Heart left ventricle (tissue), 16 donors: ENCODE measurements around the gene LRRC37A2. TPM values are rescaled to one million over a fixed set of nuclear protein-coding genes. Genes with fewer than 3 reads are reported as not detected.
"Not testable (repeated sequence)": the region's sequence is repeated elsewhere in the genome, so short reads cannot be mapped to it uniquely, and the experiment has no call there.

Experiments
- ATAC-seq, 4 donors: fragments of 200-7000 bp; cut with Tn5 transposase; one replicate each; pipeline ENCODE4 v1.9.1; 2020 to 2022; ENCODE audit warnings: moderate library complexity in 4 of 4, mild to moderate bottlenecking in 3 of 4, moderate number of reproducible peaks in 1 of 4
- DNase-seq, 5 donors: peaks; one replicate each; pipeline ENCODE4 v3.0.0-alpha.2; 2020
- H3K27ac ChIP-seq, 12 donors: fragments of 200-600 bp; sonication (generic) in 4 of 12; one replicate each; pipeline versions ENCODE4 v1.5.0 to v1.8.0; 2016 to 2022; ENCODE audit warnings: mild to moderate bottlenecking in 2 of 12
- H3K27me3 ChIP-seq, 9 donors: fragments of 200-600 bp; sonication (generic) in 2 of 9; one replicate each; pipeline versions ENCODE4 v1.5.1 to v1.8.0; 2016 to 2022; ENCODE audit warnings: mild to moderate bottlenecking in 3 of 9
- H3K36me3 ChIP-seq, 9 donors: fragments of 200-600 bp; sonication (generic) in 2 of 9; one replicate each; pipeline versions ENCODE4 v1.5.0 to v1.8.0; 2018 to 2022; ENCODE audit warnings: mild to moderate bottlenecking in 2 of 9
- H3K4me1 ChIP-seq, 12 donors: fragments of 200-600 bp; sonication (generic) in 4 of 12; one replicate each; pipeline versions ENCODE4 v1.5.0 to v1.8.0; 2016 to 2022; ENCODE audit warnings: mild to moderate bottlenecking in 3 of 12
- H3K4me3 ChIP-seq, 12 donors: fragments of 200-600 bp; sonication (generic) in 4 of 12; one replicate each; pipeline versions ENCODE4 v1.5.0 to v1.8.0; 2017 to 2022; ENCODE audit warnings: mild to moderate bottlenecking in 9 of 12, moderate library complexity in 4 of 12
- H3K9me3 ChIP-seq, 12 donors: fragments of 200-600 bp; sonication (generic) in 4 of 12; one replicate each; pipeline versions ENCODE4 v1.5.0 to v1.8.0; 2016 to 2022; ENCODE audit warnings: mild to moderate bottlenecking in 1 of 12
- WGBS, 4 donors: extraction: QIAGEN DNeasy Blood & Tissue Kit in 2 of 4; methylation state at CpG; one replicate each; pipeline versions ENCODE4 v1.1.5 to v1.1.7; 2013 to 2018; 5-methylcytosine and 5-hydroxymethylcytosine counted together
- intact Hi-C, 10 donors: fragments of 100-400 bp; cut with DNase I; formaldehyde crosslinking; loops; one replicate each; pipeline versions ENCODE4 v1.11.1 to v1.14.2; 2022
- polyA plus RNA-seq, 2 donors: library from polyadenylated mRNA; stranded (reverse); fragments of 200-250 nt; gene quantifications; one replicate each; pipeline ENCODE4 v1.2.3, GENCODE V29; 2013
- total RNA-seq, 9 donors: library from RNA; depleted of rRNA in 2 of 9; stranded (reverse); fragments of >200 nt in 2 of 9; fragmentation: NEBNext Ultra II Directional in 3 of 9; extraction: Animal tissue kit (Norgen Biotek cat#: 25700) in 3 of 9; gene quantifications; one replicate each; pipeline versions ENCODE4 v1.1.0 to v1.2.4, GENCODE V29; 2016 to 2023
- donor health status: ischemic (EF 13 %, LVEDD 7.1; RV severe dilation, severe dysfunction).
- donor health status: healthy with polysubstance abuse.
- donor health status: DM: no; HTN: yes; CAD: no.
- donor health status: DM: no; HTN: no; CAD: no.
- donor health status: ischemic (EF 25% LVEDD 6.9; RV normal size, moderate dysfunction).
- donor health status: ischemic (EF 25% LVEDD 5.7; RV mildly dilated, moderate dysfunction).
- donor health status: healthy.
- donor health status: DM: yes; HTN: yes; CAD: no.
- donor health status: ischemic (EF 35%, LVEDD 5.7; RV mildly dilated, moderate dysfunction).
- donor health status: nonischemic (EF 11% LVEDD 7.7; RV severe dilation, severe dysfunction).
- donor health status: DM: yes; HTN: yes; CAD: no.
- donor health status: PGD.
- donor health status: ischemic (EF 29% LVEDD 5.4; RV normal size, mild dysfunction).
- donor health status: nonischemic (EF 23%, LVEDD 6.1; RV moderate dilation, normal function).

Gene LRRC37A2
- total and polyA plus RNA-seq, 11 donors: 1.3 to 9.0 (median 4.2) TPM

- intact Hi-C loops, DNase-seq, ATAC-seq, H3K36me3 ChIP-seq, H3K4me3 ChIP-seq, H3K27ac ChIP-seq, H3K27me3 ChIP-seq, H3K4me1 ChIP-seq, H3K9me3 ChIP-seq: not testable (repeated sequence)
- 44 to 70% (median 55%) methylated on average over 2 to 3 of the region's 3 CpGs for WGBS, 4 donors
Measured at GRCh38 chr17:46598344-46598931, 86.2 kb downstream of the LRRC37A2 start.

GRCh38 chr17:46600767-46601166 is 88.5 kb downstream of the LRRC37A2 start:
- H3K36me3 ChIP-seq, H3K9me3 ChIP-seq, H3K27me3 ChIP-seq, H3K4me3 ChIP-seq, ATAC-seq, intact Hi-C loops, H3K27ac ChIP-seq, H3K4me1 ChIP-seq, DNase-seq: not testable (repeated sequence)
- no CpG with 5 or more reads among the region's 3 CpGs for WGBS, 4 donors

DNA sequence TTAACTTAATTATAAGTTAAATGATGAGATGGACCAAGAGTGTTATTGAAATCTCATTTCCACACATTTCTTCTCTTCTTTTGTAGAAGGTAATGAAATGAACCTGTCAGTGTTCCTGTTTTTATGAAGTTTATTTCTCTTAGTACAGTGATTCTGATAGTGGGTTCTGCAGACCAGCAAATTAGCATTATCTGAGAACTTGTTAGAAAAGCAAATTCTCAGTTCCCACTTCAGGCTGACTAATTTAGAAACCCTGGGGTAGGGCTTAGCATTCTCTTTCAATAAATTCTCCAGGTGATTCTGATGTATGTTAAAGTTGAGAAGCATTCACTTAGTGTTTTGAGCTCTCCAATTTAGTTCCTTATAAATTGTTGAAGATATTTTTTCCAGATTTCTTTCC is 90.9 kb downstream of the LRRC37A2 start:
- H3K36me3 ChIP-seq, H3K27ac ChIP-seq, H3K4me1 ChIP-seq, DNase-seq, intact Hi-C loops, ATAC-seq, H3K4me3 ChIP-seq, H3K9me3 ChIP-seq, H3K27me3 ChIP-seq: not testable (repeated sequence)

Other genes with a start within 250 kb of the LRRC37A2 start
- gene LRRC37A, start 217.3 kb upstream of the LRRC37A2 start, total RNA-seq: 1 to 10 TPM in 4 of 9 donors, under 1 TPM in 5; 0.14 to 2.0 (median 0.82) TPM
- 1 to 10 TPM in 1 of 2 donors, under 1 TPM in 1; 0.37 to 1.2 TPM for gene LRRC37A, start 217.3 kb upstream of the LRRC37A2 start, polyA plus RNA-seq
- 10 to 100 TPM in 5 of 9 donors, 1 to 10 TPM in 4; 7.8 to 17.3 (median 10.8) TPM for gene ARL17B, start 150.7 kb upstream of the LRRC37A2 start, total RNA-seq
- gene ARL17B, start 150.7 kb upstream of the LRRC37A2 start, polyA plus RNA-seq: 1 to 10 TPM; 5.7 to 8.3 TPM
- gene ARL17A, start 67.2 kb downstream of the LRRC37A2 start, total RNA-seq: 10 to 100 TPM in 1 of 9 donors, 1 to 10 TPM in 8; 3.4 to 11.6 (median 5.9) TPM
- 1 to 10 TPM; 4.0 to 7.0 TPM for gene ARL17A, start 67.2 kb downstream of the LRRC37A2 start, polyA plus RNA-seq
- 10 to 100 TPM; 11.4 to 33.9 (median 21.0) TPM for gene NSF, start 78.2 kb downstream of the LRRC37A2 start, total RNA-seq
- gene NSF, start 78.2 kb downstream of the LRRC37A2 start, polyA plus RNA-seq: 10 to 100 TPM in 1 of 2 donors, 1 to 10 TPM in 1; 5.4 to 23.8 TPM